Suprapubic skin (tissue), 4 donors: ENCODE data around the gene SH3RF1. TPM values are rescaled to one million over a fixed set of nuclear protein-coding genes. Genes with fewer than 3 reads are reported as not detected.

Experiments used
- DNase-seq, 2 donors: peaks; one replicate each; pipeline ENCODE4 v3.0.0-alpha.2; 2019; ENCODE audit warnings: low spot score in 2 of 2
- H3K27ac ChIP-seq: fragments of 200-600 bp; sonication (generic); one replicate; pipeline ENCODE4 v1.5.1; 2019
- H3K27me3 ChIP-seq: fragments of 200-600 bp; sonication (generic); one replicate; pipeline ENCODE4 v1.5.1; 2019
- H3K36me3 ChIP-seq: fragments of 200-600 bp; sonication (generic); one replicate; pipeline ENCODE4 v1.5.1; 2019
- H3K4me1 ChIP-seq: fragments of 200-600 bp; sonication (generic); one replicate; pipeline ENCODE4 v1.5.1; 2019
- H3K4me3 ChIP-seq: fragments of 200-600 bp; sonication (generic); one replicate; pipeline ENCODE4 v1.5.1; 2019; ENCODE audit warnings: mild to moderate bottlenecking
- H3K9me3 ChIP-seq: fragments of 200-600 bp; sonication (generic); one replicate; pipeline ENCODE4 v1.5.1; 2019
- EP300 ChIP-seq: sonication (generic); formaldehyde crosslinking; IDR thresholded peaks from one replicate; pipeline ENCODE4 v1.6.1; 2017; ENCODE audit warnings: antibody characterized with exemption
- WGBS: methylation state at CpG from one replicate; pipeline ENCODE4 v1.1.5; 2018; 5-methylcytosine and 5-hydroxymethylcytosine counted together
- total RNA-seq, 4 donors: library from RNA; depleted of rRNA; stranded (reverse); fragments of >200 nt; gene quantifications; one replicate each; pipeline ENCODE4 v1.1.0, GENCODE V29; 2016
- TF ChIP-seq, protein P1 (sequence below), 2 donors: fragments of 200-600 bp in 1 of 2; fragments of 450-650 bp in 1 of 2; sonication (generic) in 1 of 2; IDR thresholded peaks; one replicate each; pipeline ENCODE4 v1.5.1; 2016 to 2019; ENCODE audit warnings: antibody characterized with exemption in 2 of 2, mild to moderate bottlenecking in 1 of 2, moderate library complexity in 1 of 2

Gene SH3RF1
- total RNA-seq, 4 donors from 2014 or later: 10.8 to 18.1 (median 15.0) TPM

- no peaks in the 10 kb centered on the region for H3K27me3 ChIP-seq
- H3K4me1 ChIP-seq: no peaks in the 10 kb centered on the region
- no peak for DNase-seq
- TF ChIP-seq, protein P1, sequence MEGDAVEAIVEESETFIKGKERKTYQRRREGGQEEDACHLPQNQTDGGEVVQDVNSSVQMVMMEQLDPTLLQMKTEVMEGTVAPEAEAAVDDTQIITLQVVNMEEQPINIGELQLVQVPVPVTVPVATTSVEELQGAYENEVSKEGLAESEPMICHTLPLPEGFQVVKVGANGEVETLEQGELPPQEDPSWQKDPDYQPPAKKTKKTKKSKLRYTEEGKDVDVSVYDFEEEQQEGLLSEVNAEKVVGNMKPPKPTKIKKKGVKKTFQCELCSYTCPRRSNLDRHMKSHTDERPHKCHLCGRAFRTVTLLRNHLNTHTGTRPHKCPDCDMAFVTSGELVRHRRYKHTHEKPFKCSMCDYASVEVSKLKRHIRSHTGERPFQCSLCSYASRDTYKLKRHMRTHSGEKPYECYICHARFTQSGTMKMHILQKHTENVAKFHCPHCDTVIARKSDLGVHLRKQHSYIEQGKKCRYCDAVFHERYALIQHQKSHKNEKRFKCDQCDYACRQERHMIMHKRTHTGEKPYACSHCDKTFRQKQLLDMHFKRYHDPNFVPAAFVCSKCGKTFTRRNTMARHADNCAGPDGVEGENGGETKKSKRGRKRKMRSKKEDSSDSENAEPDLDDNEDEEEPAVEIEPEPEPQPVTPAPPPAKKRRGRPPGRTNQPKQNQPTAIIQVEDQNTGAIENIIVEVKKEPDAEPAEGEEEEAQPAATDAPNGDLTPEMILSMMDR (IDR thresholded peaks at IDR 0.05): no peak
- no peak for TF ChIP-seq EP300
- no peaks in the 10 kb centered on the region for H3K9me3 ChIP-seq
- no peak overlapping the region for H3K4me3 ChIP-seq
- no peak overlapping the region for H3K27ac ChIP-seq
- H3K36me3 ChIP-seq: no peaks in the 10 kb centered on the region
- 95% methylated on average over 5 of the region's 5 CpGs for WGBS
Observed at GRCh38 chr4:169044714-169045447, 225.9 kb downstream of the SH3RF1 start.
